ENCODE results near the gene ARIH2. TPM values are rescaled to one million over a fixed set of nuclear protein-coding genes. Genes with fewer than 3 reads are reported as not detected.

ARIH2 gene
- 55.3 to 61.3 TPM (median 60.6 TPM) in 5 replicates for total RNA-seq (2022; extraction: Qiagen RNA extraction; ENCODE audit: low read depth)

DNA sequence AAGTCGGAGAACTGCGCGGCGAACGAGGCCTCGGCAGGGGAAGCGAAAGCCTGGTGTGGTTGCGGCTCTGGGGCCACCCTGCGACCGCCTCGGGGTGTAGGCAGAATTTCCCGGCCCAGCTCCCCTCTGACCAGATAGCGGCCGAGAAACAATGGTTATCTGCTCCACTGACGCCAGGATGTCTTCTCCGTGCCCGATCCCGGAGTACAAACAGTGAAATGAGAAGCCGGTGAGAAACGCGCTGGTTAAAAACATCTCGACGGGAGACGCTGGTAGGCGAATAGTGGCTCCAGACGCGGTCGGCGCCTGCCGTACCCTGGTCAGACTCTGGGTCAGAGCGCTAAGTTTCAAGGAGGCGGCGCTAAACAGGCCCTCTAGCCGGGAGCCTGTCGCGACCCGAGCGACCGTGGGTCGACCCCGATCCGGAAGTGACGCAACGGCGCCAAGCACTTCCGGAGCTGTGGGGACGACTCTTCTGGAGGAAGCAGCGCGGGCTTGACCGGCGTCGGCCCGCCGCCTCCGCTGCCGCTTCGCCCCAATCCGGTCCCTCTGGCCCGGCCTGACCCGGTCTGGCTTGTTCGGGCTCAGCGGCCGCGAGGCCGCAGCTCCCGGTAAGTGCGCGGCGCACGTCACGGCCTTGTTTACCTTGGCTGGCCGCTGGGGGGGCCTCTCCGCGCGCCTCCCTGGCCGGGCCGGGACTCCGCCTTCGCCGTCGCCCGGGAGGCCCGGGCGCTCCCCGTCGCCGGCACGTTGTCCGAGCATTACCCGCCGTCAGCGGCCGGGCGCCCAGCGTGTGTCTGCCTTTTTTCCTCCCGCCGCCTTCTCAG, at the start of gene ARIH2:
Gene ARIH2 (plus strand): TSS at position 455 of the 827 bp plus-strand sequence. CDS start 8,717 bp downstream, outside the sequence.

DNA sequence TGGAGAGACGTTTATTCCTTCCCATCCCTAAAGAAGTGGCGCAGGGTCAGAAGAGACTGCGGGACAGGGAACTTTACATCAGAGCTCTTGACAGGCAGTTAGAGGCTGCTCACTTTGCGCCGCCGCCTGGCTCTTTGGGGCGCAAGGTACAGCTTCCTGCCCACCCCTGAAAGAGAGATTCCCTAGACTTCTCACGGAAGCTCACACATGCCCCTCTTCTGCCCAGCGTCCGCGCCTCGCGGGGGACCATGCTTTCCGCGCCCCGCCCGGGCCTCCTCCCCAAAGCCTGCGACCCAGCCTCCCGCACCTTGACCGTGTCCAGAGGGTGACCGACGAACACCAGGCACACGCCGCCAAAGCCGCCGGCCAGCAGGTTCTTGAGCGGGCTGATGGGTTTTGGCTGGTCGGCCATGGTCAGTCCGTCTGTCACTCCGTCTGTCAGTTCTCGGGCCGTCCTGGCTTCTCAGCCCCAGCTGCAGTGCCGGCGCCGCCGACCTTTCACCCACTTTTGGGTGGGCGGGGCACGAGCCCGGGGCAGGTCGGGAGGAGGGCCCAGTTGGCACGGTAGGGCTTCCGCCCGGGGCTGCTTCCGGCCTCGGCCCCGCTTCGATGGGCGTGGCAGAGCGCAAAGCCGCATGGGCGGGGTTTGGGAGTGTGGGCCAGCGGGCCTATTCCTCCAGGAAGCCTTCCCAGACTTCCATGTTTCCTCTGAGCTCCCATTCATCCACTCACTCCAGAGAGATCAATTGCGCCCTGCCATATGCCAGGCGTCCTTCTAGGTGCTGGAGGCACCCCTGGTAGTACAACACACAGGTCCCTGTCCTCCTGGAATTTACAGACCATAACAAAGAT, 20.0 kb upstream of the ARIH2 start, which contains the start of gene SLC25A20:
Gene SLC25A20 (minus strand): TSS at position 500 of the 852 bp plus-strand sequence. CDS start 88 bp downstream, at position 412.

DNA sequence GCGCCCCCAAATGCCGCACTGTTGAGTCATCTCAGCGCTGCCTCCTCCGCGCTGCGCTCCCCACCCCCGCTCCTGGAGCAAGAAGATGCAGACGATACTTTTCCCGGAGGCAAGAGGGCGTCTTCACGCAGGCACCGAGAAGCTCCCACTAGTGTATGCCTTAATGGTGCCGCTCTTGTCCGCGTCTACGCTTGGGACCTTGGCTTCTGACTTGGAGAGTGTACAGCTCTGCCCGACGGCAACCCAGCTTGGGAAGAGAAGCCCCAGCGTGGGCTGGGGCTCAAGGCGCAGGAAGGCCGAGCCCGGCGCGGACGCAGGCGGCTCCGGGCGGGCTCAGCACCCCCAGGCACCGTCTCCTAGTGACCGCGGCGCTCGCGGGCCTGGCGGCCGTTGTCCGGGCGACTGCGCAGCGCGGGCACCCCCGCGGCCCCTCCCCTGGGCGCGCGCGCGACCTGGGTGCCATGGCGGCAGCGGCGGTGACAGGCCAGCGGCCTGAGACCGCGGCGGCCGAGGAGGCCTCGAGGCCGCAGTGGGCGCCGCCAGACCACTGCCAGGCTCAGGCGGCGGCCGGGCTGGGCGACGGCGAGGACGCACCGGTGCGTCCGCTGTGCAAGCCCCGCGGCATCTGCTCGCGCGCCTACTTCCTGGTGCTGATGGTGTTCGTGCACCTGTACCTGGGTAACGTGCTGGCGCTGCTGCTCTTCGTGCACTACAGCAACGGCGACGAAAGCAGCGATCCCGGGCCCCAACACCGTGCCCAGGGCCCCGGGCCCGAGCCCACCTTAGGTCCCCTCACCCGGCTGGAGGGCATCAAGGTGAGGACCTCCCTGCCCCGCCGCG, 71.4 kb downstream of the ARIH2 start, which contains the start of gene P4HTM:
Gene P4HTM (plus strand): TSS at position 446 of the 840 bp plus-strand sequence. CDS start 16 bp downstream, at position 462.

DNA sequence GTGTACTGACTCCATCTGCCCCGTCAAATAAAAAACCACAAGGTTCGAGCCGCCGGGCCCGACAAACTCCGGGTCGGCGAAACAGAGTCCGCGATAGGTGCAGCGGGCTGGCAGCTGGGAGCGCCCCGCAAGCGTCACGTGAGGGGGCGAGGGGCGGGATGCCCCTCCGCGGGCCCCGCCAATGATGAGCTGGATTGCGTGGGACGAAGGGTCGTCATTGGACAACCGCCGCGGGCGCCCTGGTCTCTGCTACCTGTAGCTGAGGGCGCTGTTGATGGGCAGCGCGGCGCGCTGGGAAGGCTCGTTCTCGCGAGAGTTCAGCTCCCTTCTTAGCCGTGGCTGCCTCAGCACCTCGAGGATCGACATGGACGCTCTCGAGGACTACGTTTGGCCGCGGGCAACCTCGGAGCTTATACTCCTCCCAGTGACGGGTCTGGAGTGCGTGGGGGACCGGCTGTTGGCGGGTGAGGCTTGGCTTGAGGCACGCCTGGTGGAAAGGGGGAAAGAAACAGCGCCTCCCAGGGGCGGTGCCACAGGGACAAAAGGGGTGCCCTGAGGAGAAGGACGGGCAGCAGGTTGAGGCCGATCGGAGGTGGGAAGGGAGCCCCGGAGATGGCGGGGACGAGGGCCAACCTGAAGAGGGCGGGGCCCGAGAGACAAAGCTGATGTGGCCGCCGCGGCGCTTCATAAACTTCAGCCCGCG, 88.6 kb downstream of the ARIH2 start, which contains the start of gene WDR6:
Gene WDR6 (plus strand): TSS at position 324 of the 703 bp plus-strand sequence. CDS start 41 bp downstream, at position 365.

DNA sequence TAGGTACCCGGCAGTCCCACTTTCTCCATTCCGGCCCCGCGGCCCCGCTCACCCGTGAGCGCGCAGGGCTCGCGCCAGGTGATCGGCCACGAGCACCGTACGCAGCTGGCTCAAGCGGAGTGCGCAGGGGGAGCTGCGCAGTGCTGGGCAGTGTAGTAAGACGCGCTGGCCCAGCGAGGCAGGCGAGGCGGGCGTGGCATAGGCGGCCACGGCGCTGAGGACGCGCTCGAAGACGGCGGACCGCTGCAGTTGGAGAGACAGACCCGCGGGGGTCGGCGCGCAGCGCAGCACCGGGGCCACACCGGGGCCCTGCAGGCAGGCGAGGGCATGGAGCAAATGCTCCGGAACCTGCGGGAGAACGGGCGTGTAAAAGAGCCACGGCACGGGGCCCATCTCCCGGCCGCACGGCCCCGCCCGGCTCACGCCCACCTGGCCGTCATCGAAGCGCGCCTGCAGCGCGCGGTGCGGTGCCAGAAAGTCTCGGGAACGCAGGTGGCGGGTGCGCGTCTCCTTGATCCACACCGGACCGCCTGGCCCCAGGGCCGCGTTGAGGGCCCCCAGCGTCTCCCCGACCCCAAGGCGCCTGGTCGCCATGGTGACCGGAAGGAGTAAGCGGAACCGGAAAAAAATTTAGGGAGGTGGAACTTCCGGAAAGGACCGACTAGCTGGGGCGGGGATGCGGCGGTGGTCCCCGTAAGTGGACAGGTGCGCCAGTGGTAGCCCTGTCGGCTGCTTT, 99.5 kb downstream of the ARIH2 start, which contains the start of gene DALRD3:
Gene DALRD3 (minus strand): TSS at position 610 of the 736 bp plus-strand sequence. CDS start 16 bp downstream, at position 594.

DNA sequence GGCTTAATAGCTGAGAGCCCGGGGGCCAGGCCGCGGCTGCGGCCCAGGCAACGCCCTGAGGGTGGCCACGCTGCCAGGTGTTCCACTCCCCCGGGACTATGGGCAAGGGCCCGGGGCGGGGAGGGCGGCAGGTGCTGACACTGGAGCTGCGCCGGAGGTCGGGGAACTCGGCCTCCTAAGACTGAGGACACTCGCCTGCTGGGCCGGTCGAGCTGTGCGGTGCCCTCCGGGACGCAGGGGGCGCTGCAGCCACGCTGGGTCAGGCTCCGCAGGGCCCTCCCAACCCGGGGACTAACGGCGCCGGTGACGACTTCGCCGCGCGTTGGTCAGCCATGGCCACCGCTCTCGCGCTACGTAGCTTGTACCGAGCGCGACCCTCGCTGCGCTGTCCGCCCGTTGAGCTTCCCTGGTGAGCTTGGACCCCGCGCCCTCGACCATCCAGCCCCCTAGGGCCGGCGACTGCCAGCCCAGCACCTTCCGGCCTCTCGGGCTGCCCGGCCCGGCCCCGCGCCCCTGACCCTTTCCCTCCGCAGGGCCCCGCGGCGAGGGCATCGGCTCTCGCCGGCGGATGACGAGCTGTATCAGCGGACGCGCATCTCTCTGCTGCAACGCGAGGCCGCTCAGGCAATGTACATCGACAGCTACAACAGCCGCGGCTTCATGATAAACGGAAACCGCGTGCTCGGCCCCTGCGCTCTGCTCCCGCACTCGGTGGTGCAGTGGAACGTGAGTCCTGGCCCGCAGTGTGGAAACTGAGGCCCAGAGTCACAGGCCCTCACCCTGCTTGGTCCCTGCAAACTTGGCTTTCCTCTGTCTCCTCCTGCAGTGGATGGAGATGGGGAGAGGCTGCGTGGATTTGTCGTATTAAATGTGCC, 103.4 kb downstream of the ARIH2 start, which contains the start of gene NDUFAF3:
Gene NDUFAF3 (plus strand): TSS at position 309 of the 875 bp plus-strand sequence. CDS start 24 bp downstream, at position 333.

DNA sequence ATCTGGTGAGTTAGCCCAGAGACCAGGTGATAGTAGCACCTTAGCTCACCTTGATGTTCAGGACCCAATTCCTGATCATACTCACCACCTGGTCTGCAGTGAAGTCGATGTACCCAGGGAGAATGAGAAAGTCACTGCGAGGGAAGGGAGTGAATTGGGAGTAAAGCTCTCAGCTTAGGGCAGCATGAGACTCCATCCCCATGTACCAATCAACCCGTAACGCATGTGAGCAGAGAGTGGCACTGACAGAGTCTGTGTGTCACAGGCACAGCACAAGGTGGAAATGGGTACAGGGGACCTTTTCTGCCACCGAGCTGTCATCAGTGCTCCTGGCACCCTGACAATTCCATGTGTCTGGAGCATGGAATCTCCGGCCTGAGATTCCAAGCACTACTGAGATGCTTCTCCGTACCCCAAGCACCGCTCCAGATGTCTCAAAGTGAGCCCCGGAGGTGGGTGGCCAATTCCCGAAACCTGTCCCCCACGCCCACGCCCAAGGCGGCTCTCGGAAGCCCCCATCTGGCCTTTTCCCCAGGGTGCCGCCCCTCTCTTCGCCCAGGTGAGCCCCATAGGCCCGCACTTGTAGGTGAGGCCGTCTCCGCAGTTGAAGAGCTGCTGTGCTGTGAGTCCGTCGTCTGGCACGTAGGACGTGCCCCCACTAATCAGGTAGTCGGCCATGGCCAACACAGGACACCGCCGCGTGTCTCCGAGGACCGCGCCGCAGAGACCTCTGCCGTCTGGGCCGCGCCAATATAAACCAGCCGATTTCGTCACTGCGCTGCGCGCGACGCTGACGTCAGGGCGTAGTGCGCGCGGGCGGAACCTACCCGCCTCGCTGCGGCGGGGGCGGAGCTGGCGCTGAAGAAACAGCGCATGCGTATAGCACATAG, 110.3 kb downstream of the ARIH2 start, which contains the start of gene IMPDH2:
Gene IMPDH2 (minus strand): TSS at position 726 of the 890 bp plus-strand sequence. CDS start 48 bp downstream, at position 678.

Other genes with a start within 250 kb of the ARIH2 start
- 4.9 to 11.4 TPM (median 9.2 TPM) in 5 replicates for gene NCKIPSD, start 232.9 kb upstream of the ARIH2 start, total RNA-seq (2022; extraction: Qiagen RNA extraction; ENCODE audit: low read depth)
- gene IP6K2, start 201.6 kb upstream of the ARIH2 start, total RNA-seq (2022; extraction: Qiagen RNA extraction; ENCODE audit: low read depth): 46.3 to 49.1 TPM (median 48.9 TPM) in 5 replicates
- 13.8 to 22.2 TPM (median 18.4 TPM) in 5 replicates for gene PRKAR2A, start 71.0 kb upstream of the ARIH2 start, total RNA-seq (2022; extraction: Qiagen RNA extraction; ENCODE audit: low read depth)
- gene SLC25A20, start 20.0 kb upstream of the ARIH2 start, total RNA-seq (2022; extraction: Qiagen RNA extraction; ENCODE audit: low read depth): 10.2 to 13.8 TPM (median 11.1 TPM) in 5 replicates
- 11.1 to 19.3 TPM (median 18.2 TPM) in 5 replicates for gene P4HTM, start 71.4 kb downstream of the ARIH2 start, total RNA-seq (2022; extraction: Qiagen RNA extraction; ENCODE audit: low read depth)
- 40.8 to 84.0 TPM (median 75.5 TPM) in 5 replicates for gene WDR6, start 88.5 kb downstream of the ARIH2 start, total RNA-seq (2022; extraction: Qiagen RNA extraction; ENCODE audit: low read depth)
- gene DALRD3, start 99.7 kb downstream of the ARIH2 start, total RNA-seq (2022; extraction: Qiagen RNA extraction; ENCODE audit: low read depth): 16.2 to 27.1 TPM (median 25.0 TPM) in 5 replicates
- gene NDUFAF3, start 103.3 kb downstream of the ARIH2 start, total RNA-seq (2022; extraction: Qiagen RNA extraction; ENCODE audit: low read depth): 53.5 to 87.8 TPM (median 85.8 TPM) in 5 replicates
- gene IMPDH2, start 110.6 kb downstream of the ARIH2 start, total RNA-seq (2022; extraction: Qiagen RNA extraction; ENCODE audit: low read depth): 145 to 163 TPM (median 162 TPM) in 5 replicates
- gene QRICH1, start 175.2 kb downstream of the ARIH2 start, total RNA-seq (2022; extraction: Qiagen RNA extraction; ENCODE audit: low read depth): 36.0 to 45.8 TPM (median 40.4 TPM) in 5 replicates
- 106 to 180 TPM (median 147 TPM) in 5 replicates for gene QARS1, start 185.9 kb downstream of the ARIH2 start, total RNA-seq (2022; extraction: Qiagen RNA extraction; ENCODE audit: low read depth)
- 10.8 to 25.5 TPM (median 24.1 TPM) in 5 replicates for gene USP19, start 202.0 kb downstream of the ARIH2 start, total RNA-seq (2022; extraction: Qiagen RNA extraction; ENCODE audit: low read depth)
- gene LAMB2, start 214.2 kb downstream of the ARIH2 start, total RNA-seq (2022; extraction: Qiagen RNA extraction; ENCODE audit: low read depth): 60.1 to 124 TPM (median 114 TPM) in 5 replicates
- gene CCDC71, start 247.5 kb downstream of the ARIH2 start, total RNA-seq (2022; extraction: Qiagen RNA extraction; ENCODE audit: low read depth): 11.2 to 15.5 TPM (median 13.2 TPM) in 5 replicates